Liver (tissue), 9 donors: ENCODE data around the gene ARHGAP9. TPM values are rescaled to one million over a fixed set of nuclear protein-coding genes. Genes with fewer than 3 reads are reported as not detected.

Experiments
- DNase-seq: peaks from one replicate; pipeline ENCODE4 v3.0.0-alpha.2; 2017; ENCODE audit warnings: low spot score
- H3K27ac ChIP-seq, 2 donors: one replicate each; pipeline ENCODE4 v1.7.0; 2013; ENCODE audit warnings: inconsistent platforms in 2 of 2, low read length in 2 of 2, control low read depth in 1 of 2, low read depth in 1 of 2, mild to moderate bottlenecking in 1 of 2
- H3K27me3 ChIP-seq, 4 donors: one replicate each; pipeline versions ENCODE4 v1.6.1 to v1.7.0; 2013; ENCODE audit warnings: low read length in 3 of 4, inconsistent platforms in 1 of 4, mild to moderate bottlenecking in 1 of 4, moderate library complexity in 1 of 4; ENCODE audit not compliant: control insufficient read depth in 4 of 4, insufficient read depth in 4 of 4
- H3K36me3 ChIP-seq, 4 donors: one replicate each; pipeline versions ENCODE4 v1.6.1 to v1.7.0; 2013; ENCODE audit warnings: low read length in 3 of 4, mild to moderate bottlenecking in 3 of 4, low read depth in 1 of 4, moderate library complexity in 1 of 4; ENCODE audit not compliant: control insufficient read depth in 4 of 4, insufficient read depth in 3 of 4
- H3K4me1 ChIP-seq, 4 donors: one replicate each; pipeline versions ENCODE4 v1.6.1 to v1.7.0; 2013; ENCODE audit warnings: low read length in 3 of 4, mild to moderate bottlenecking in 3 of 4, moderate library complexity in 1 of 4; ENCODE audit not compliant: control insufficient read depth in 4 of 4, insufficient read depth in 4 of 4
- H3K4me3 ChIP-seq, 3 donors: one replicate each; pipeline versions ENCODE4 v1.6.1 to v1.7.0; 2013; ENCODE audit warnings: low read length in 3 of 3, control low read depth in 1 of 3, low read depth in 1 of 3, mild to moderate bottlenecking in 1 of 3
- H3K9ac ChIP-seq, 2 donors: one replicate each; pipeline ENCODE4 v1.7.0; 2013; ENCODE audit warnings: low read length in 2 of 2, mild to moderate bottlenecking in 2 of 2, moderate library complexity in 2 of 2, control low read depth in 1 of 2, low read depth in 1 of 2
- H3K9me3 ChIP-seq, 4 donors: one replicate each; pipeline versions ENCODE4 v1.6.1 to v1.7.0; 2013; ENCODE audit warnings: low read length in 3 of 4; ENCODE audit not compliant: control insufficient read depth in 4 of 4
- ATF3 ChIP-seq: IDR thresholded peaks from 2 replicates; pipeline ENCODE4 v1.6.1; 2016; ENCODE audit warnings: antibody characterized with exemption
- CTCF ChIP-seq: fragments of 150-350 bp; IDR thresholded peaks from 2 replicates; pipeline ENCODE4 v1.5.1; 2017; ENCODE audit warnings: improper control_type of control experiment, low read depth, low read length; ENCODE audit not compliant: missing input control
- EGR1 ChIP-seq, 2 donors: IDR thresholded peaks; 2 replicates each; pipeline ENCODE4 v1.6.1; 2016 to 2018; ENCODE audit warnings: antibody characterized with exemption in 2 of 2, low read depth in 2 of 2
- FOXA1 ChIP-seq: IDR thresholded peaks from 2 replicates; pipeline ENCODE4 v1.6.1; 2016; ENCODE audit warnings: antibody characterized with exemption
- FOXA2 ChIP-seq: IDR thresholded peaks from 2 replicates; pipeline ENCODE4 v1.6.1; 2016; ENCODE audit warnings: antibody characterized with exemption
- GABPA ChIP-seq, 2 donors: IDR thresholded peaks in 1 of 2; conservative IDR thresholded peaks in 1 of 2; 2 replicates each; pipeline ENCODE4 v1.6.1; 2016; ENCODE audit warnings: antibody characterized with exemption in 2 of 2, mild to moderate bottlenecking in 1 of 2, moderate library complexity in 1 of 2
- HNF4A ChIP-seq, 2 donors: conservative IDR thresholded peaks; 2 replicates each; pipeline ENCODE4 v1.6.1; 2016; ENCODE audit warnings: antibody characterized with exemption in 2 of 2, mild to moderate bottlenecking in 2 of 2
- HNF4G ChIP-seq: IDR thresholded peaks from 2 replicates; pipeline ENCODE4 v1.6.1; 2016; ENCODE audit warnings: antibody characterized with exemption
- JUND ChIP-seq, 2 donors: IDR thresholded peaks; 2 replicates each; pipeline ENCODE4 v1.6.1; 2016; ENCODE audit warnings: antibody characterized with exemption in 2 of 2
- NR2F2 ChIP-seq: IDR thresholded peaks from 2 replicates; pipeline ENCODE4 v1.6.1; 2016; ENCODE audit warnings: antibody characterized with exemption
- RAD21 ChIP-seq, 2 donors: IDR thresholded peaks; 2 replicates each; pipeline ENCODE4 v1.6.1; 2016; ENCODE audit warnings: antibody characterized with exemption in 2 of 2, mild to moderate bottlenecking in 2 of 2
- REST ChIP-seq: IDR thresholded peaks from 2 replicates; pipeline ENCODE4 v1.6.1; 2016; ENCODE audit warnings: antibody characterized with exemption, mild to moderate bottlenecking
- RXRA ChIP-seq, 2 donors: IDR thresholded peaks; 2 replicates each; pipeline ENCODE4 v1.6.1; 2017 to 2018; ENCODE audit warnings: antibody characterized with exemption in 2 of 2, mild to moderate bottlenecking in 1 of 2
- SP1 ChIP-seq: IDR thresholded peaks from 2 replicates; pipeline ENCODE4 v1.6.1; 2018; ENCODE audit warnings: antibody characterized with exemption, mild to moderate bottlenecking
- TAF1 ChIP-seq: conservative IDR thresholded peaks from 2 replicates; pipeline ENCODE4 v1.6.1; 2016; ENCODE audit warnings: antibody characterized with exemption, mild to moderate bottlenecking
- YY1 ChIP-seq: IDR thresholded peaks from 2 replicates; pipeline ENCODE4 v1.6.1; 2016; ENCODE audit warnings: antibody characterized with exemption, mild to moderate bottlenecking
- ZBTB33 ChIP-seq: IDR thresholded peaks from 2 replicates; pipeline ENCODE4 v1.6.1; 2016; ENCODE audit warnings: antibody characterized with exemption
- WGBS: extraction: QIAGEN DNeasy Blood & Tissue Kit; methylation state at CpG from one replicate; pipeline ENCODE4 v1.1.7; 2013; 5-methylcytosine and 5-hydroxymethylcytosine counted together
- polyA plus RNA-seq, 2 donors: library from polyadenylated mRNA; stranded (reverse) in 1 of 2; unstranded in 1 of 2; fragments of 200-250 nt in 1 of 2; fragments of >200 nt in 1 of 2; fragmentation: Nextera tagmentation in 1 of 2; extraction: Ambion mirVana in 1 of 2; gene quantifications; one replicate each; pipeline versions ENCODE4 v1.2.1 to v1.2.3, GENCODE V29; 2013 to 2015
- total RNA-seq, 2 donors: library from RNA; depleted of rRNA; stranded (reverse); fragments of >200 nt; gene quantifications; one replicate each; pipeline ENCODE4 v1.2.3, GENCODE V29; 2014
- TF ChIP-seq, protein P1 (sequence below): IDR thresholded peaks from 2 replicates; pipeline ENCODE4 v1.6.1; 2016; ENCODE audit warnings: antibody characterized with exemption
- donor health status: healthy.
- donor health status: healthy.
- donor health status: healthy.
- donor health status: healthy.
- donor health status: healthy.

The ARHGAP9 gene
- total and polyA plus RNA-seq, 4 donors: 3.0 to 12.0 (median 7.1) TPM

DNA sequence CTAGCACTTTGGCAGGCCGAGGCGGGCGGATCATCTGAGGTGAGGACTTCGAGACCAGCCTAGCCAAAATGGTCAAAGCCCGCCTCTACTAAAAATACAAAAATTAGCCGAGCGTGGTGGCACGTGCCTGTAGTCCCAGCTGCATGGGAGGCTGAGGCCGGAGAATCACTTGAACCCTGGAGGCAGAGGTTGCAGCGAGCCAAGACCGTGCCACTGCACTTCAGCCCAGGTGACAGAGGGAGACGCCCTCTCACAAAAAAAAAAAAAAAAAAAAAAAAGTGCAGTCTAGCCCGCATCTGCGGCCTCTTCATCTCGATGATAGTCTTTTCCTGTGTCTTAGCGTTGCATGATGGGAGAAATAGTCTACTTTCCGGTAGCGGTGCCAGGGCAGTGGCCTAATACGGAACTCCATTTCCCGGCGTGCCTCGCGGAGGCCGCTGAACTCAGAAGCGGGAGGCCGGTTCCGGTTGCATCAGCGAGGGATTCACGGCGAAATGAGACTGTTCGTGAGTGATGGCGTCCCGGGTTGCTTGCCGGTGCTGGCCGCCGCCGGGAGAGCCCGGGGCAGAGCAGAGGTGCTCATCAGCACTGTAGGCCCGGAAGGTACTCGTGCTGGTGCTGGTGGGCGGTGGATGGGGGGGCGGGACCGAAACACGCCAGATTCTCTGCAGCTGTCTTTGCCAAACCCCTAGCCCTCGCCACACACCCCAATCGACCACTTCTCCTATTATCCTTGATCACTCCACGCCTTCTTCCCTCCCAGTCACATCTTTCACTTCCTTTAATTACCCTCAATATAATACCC, 8.1 kb upstream of the ARHGAP9 start, which contains the start of gene MARS1:
Gene MARS1 (plus strand): TSS at position 472 of the 805 bp plus-strand sequence. CDS start 23 bp downstream, at position 495.
- H3K4me3 ChIP-seq: peak within 1 kb of the TSS; percentile 76 to 94 (median 88)
- H3K9me3 ChIP-seq: no peaks in the 10 kb centered on the region
- H3K9ac ChIP-seq: peak within 1 kb of the TSS; percentile 66 to 93
- TF ChIP-seq FOXA2 (no peak), REST (no peak), HNF4A (conservative IDR thresholded peaks at IDR 0.05) (peak; percentile 48 to 51), SP1 (peak; percentile 86), CTCF (peak; percentile 3), NR2F2 (peak; percentile 47), JUND (IDR thresholded peaks at IDR 0.05) (peak; percentile 65), EGR1 (IDR thresholded peaks at IDR 0.05; ENCODE audit: low read depth in 2 of 2) (peak; percentile 43 to 62), ATF3 (peak; percentile 95), TAF1 (no peak), RXRA (IDR thresholded peaks at IDR 0.05) (peak; percentile 86 to 88), ZBTB33 (peak; percentile 93), HNF4G (no peak), YY1 (peak; percentile 91), RAD21 (IDR thresholded peaks at IDR 0.05) (peak; percentile 49 to 58), FOXA1 (no peak), GABPA (IDR thresholded peaks at IDR 0.05 in 1 of 2, conservative IDR thresholded peaks at IDR 0.05 in 1 of 2) (peak; percentile 66 to 94)
- TF ChIP-seq, protein P1, sequence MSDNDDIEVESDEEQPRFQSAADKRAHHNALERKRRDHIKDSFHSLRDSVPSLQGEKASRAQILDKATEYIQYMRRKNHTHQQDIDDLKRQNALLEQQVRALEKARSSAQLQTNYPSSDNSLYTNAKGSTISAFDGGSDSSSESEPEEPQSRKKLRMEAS: peak; percentile 89
- H3K27me3 ChIP-seq: no peaks in the 10 kb centered on the region
- peak; percentile 86 for DNase-seq
- H3K27ac ChIP-seq: peak within 1 kb of the TSS; percentile 62 to 70
- H3K4me1 ChIP-seq: peaks cover 2 to 17% (median 11%) of the 10 kb centered on the region in 4 donors
- WGBS: 10% methylated on average over 47 of the region's 47 CpGs
- H3K36me3 ChIP-seq: peaks cover 5 to 25% (median 17%) of the 10 kb centered on the region in 4 donors
